A172 (cell line): ENCODE results near the gene GNGT2. TPM values are rescaled to one million over a fixed set of nuclear protein-coding genes. Genes with fewer than 3 reads are reported as not detected.

Experiments used
- DNase-seq: peaks from one replicate; pipeline ENCODE4 v3.0.0-alpha.2; 2015; ENCODE audit warnings: low spot score
- total RNA-seq: library from RNA; depleted of rRNA; stranded (reverse); fragments of >200 nt; shearing (Covaris generic); gene quantifications from 2 replicates; pipeline ENCODE4 v1.2.3, GENCODE V29; 2014

GNGT2 gene
- total RNA-seq, 1 experiment from 2014 or later = not detected

DNA sequence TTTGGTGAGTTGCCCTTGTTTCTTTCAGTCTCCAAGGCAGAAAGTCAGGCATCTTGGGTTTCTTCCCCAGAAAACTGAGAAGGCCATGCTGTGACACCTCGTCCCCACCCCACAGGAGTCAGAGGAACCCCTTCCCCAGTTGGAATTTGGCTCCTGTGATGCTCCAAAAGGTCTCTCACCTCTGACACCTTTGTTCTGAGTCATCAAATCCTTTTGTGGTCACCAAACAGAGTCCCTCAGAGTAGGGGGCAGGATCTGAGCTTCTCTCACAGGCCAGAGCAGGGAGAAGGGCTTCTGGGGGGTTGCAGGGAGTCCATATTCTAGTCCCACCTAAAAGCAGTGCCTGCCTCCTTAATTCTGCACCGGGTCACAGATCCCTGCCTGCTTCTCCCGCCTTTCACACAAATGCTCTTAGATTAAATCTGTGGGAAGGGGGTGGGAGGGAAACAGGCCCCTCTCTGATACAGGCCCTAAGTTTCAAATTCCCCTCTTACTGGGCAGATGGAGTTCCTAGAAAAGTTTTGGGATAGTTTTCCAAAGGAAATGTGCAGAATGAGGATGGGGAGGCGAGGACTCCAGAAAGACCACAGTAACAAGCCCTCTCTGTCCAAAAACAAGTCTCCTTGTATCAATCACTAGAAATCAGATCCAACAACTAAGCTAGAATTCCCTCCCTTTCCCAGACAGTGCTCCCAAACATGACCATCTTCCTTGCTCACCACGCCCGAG is 18.9 kb upstream of the GNGT2 start:
- DNase-seq = no peak

GRCh38 chr17:49227436-49228261 is 17.3 kb upstream of the GNGT2 start:
- DNase-seq = peak; percentile 78

DNA sequence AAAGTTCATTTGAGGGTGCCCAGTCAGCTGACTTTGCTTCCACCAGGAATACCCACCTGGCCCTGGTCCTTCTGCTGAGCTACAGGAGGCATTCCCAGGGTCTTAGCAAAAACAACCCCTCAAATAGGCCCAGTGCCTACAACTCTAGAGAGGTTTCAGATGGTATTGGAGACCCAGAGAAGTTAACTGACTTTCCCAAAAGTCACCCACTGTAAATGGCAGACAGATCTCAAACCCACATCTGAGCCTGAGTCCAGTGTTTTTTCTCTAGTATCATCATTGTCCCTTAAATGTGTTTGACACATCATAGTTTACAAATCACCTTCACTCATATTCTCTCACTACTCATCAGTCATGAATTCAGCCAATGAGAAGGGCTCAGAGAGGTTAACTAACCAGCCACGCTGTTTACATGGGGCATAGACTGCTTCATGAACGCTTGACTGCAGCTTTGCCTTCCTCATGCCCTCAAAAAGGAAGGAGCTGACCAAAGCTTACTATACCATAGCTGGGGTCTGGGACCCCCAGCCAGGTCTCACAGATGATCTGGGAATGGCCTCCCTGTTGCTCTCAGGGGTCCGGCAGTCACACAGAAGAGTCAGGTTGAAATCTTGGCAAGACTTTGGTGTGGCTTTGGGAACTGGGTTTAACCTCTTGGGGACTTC is 16.5 kb upstream of the GNGT2 start:
- no peak for DNase-seq

DNA sequence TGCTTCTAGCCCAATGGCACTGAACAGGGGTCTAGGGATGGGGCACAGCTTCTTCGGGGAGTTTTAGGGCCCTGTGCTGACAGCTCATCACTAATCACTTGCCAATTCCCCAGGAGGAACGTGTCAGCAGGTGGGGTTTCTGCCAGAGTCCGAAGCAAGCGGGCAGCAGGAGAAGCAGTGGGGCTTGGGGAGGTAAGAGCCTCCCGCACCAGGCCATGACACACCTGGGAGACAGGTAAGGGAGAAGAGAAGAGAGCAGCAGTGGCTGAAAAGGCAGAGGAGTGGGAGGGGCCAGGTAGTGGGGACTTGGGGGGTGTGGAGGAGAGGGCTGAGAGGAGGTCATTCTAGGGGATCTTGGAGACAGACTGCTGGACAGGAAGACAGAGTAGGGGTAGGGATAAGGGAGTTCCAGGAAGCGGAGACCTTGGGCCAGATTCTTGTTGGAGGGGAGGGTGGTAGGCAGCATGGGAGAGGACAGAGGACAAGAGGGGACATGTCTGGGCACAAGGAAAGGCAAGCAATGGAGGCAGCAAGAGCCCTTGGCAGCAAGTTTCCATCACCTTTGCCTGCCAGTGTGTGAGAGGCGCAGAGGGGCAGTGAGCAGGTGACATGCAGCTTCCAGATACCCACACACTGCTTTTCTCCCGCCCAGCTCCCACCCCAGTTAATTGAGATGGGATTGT is 15.3 kb upstream of the GNGT2 start:
- DNase-seq = no peak

- no peak for DNase-seq
Observed at GRCh38 chr17:49224997-49225337, 14.6 kb upstream of the GNGT2 start.

- no peak for DNase-seq
Observed at GRCh38 chr17:49224198-49224996, 14.0 kb upstream of the GNGT2 start.

DNA sequence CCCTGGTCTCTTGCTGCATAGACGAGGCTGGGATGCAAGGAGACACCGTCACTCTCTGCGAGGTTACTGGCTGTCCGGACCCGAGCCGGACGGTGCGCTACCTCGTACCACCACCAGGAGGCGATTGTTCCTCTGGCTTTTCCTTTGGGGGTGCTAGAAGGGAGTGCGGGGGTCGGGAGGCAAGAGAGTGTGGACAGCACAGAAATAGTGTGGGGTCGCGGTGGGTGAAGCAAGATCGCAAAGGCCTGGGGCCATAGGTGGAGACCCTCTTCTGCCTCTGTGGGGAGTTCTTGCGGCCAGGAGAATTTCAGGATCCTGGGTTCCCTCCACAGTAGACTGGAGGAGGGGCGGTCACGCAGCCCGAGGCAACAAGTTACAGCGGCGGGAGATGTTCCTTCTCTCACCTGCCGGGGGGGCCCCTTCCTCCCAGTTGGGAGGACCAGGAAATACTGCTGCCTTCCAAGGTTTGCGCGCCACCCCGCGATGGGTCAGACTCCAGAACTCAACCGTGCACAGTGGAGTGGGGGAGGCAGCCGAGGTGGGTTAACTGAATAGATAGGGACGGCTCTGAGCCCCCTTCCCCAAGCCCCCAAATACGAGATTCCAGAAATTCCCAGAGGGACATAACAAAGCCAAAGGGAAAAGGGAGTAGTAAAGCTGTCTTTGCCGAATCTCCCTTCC is 13.3 kb upstream of the GNGT2 start:
- no peak for DNase-seq

- DNase-seq = no peak
Observed at GRCh38 chr17:49223168-49223516, 12.8 kb upstream of the GNGT2 start.

GRCh38 chr17:49219987-49220386 is 9.6 kb upstream of the GNGT2 start:
- no peak for DNase-seq

DNA sequence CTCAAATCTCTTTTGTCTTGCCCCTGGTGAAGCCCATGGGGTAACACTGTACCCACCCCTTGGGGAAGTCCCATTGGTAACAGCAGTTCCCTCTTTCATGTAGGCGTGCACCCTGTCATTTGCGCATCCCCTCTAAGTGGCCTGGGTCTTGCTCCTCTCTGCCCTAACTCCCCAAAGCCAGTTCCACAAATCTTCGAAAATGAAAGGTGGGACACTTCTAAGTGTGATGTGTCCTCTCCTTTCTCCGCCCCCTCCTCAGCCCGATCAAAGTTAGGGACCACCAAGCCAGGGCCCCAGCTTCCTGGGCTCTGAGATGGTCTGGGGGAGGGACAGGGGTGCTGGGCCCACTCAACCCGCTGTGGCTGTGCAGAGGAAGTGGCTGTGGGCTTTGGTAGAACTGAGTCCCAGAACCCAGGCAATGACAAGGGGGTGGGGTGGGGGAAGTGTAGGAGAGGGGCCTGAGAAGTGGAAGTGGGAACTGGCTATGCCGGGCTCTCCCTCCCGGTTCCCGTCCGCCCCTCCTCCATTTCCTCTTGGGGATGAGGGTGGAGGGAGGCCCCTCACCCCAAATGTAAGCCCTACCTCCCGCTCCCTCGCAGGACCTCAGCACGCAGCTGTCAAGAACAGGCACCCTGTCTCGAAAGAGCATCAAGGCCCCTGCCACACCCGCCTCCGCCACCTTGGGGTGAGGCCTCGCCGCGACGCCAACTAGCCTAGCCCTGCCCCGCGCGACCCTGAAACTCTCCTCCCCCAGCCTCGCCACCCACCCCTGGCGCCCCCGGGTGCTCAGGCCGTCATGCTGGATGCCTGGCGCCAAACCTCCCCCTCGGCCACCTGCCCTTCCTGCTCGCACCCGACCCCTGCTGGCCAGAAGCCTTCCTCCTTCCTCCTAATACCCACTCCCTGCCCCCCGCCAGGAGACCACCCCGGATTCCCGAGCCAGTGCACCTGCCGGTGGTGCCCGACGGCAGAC is 8.9 kb upstream of the GNGT2 start:
- no peak for DNase-seq

- no peak for DNase-seq
Observed at GRCh38 chr17:49217651-49218413, 7.5 kb upstream of the GNGT2 start.

DNA sequence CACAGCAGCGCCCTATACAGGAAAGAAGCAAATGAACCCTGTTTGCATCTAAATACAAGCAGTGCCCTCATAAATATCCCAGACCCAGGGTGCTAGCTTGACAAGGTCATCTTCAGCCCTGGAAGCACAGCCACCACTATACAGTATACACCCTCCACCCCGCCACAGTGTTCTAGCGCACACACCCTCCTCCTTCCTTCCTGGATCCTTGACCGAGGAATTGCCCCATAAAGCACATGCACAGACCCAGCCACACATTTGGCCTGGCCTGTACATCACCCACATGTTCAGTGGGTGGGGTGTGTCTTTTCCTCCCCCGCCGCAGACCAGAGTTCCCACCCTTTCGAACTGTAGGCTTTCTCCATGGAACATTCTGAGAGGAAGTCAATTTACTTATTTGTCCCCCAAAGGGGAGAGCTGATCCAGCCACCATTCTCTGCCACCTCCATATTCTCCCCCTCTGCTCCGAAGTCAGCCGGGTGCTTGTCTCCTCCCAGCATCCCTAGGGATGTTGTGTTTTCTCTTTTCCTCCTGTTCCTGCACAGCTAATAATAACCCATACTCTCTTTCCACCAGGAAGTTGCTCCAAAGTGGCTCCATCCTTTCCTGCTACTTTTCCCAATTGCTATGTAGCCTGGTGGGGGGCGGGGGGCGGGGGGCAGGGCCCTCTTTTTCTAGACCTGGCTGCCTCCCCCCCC is 6.7 kb upstream of the GNGT2 start:
- DNase-seq = no peak

GRCh38 chr17:49216482-49216881 is 6.1 kb upstream of the GNGT2 start:
- DNase-seq = no peak

DNA sequence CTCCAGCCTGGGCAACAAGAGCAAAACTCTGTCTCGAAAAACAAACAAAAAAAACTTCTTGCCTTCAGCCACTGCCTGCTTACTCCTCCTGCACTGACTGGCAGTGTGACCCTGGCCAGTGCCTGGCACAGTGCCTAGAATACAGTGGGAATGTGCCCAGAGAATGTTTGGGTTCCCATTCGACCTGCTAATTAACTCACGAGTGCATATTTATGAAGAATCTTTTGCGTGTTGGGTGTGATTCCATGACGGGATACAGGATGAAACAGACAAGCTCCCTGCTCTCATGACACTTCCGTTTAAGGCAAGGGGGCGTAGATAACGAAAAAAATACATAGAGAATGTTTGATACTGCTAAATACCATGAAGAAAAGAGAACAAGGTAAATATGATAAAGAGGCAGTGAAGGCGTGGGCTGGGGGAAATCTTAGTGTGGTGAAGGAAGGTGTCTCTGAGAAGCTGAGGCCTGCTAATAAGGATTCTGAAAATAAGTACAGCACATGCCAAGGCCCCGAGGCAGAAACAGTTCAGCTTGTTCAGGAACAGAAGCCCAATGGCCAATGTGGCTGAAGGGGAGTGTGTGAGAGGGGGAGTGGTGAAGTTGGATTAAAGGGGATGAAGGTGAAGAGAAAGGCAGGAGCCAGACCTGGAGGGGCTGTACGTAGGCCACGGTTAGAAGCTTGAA is 4.4 kb upstream of the GNGT2 start:
- no peak for DNase-seq

GRCh38 chr17:49213847-49214246 is 3.5 kb upstream of the GNGT2 start:
- no peak for DNase-seq

DNA sequence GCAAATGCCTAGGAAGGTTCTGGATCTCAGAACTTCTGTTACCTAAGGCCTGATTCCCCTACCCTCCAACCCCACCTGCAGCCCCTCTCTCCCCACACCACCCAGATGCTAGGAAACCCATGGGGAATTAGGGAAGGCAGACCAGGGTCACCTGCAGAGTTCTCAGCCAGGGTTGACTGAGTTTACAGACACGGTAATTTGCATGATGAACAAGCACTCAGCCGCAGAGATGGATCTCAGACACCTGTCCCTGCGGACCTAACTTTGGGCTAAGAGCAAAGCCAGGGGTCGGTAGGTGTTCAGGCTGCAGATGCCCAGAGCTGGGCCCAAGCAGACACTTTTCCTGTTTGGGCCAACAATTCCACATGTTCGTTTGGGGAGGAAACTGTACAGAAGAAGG is 3.0 kb upstream of the GNGT2 start:
- no peak for DNase-seq

DNA sequence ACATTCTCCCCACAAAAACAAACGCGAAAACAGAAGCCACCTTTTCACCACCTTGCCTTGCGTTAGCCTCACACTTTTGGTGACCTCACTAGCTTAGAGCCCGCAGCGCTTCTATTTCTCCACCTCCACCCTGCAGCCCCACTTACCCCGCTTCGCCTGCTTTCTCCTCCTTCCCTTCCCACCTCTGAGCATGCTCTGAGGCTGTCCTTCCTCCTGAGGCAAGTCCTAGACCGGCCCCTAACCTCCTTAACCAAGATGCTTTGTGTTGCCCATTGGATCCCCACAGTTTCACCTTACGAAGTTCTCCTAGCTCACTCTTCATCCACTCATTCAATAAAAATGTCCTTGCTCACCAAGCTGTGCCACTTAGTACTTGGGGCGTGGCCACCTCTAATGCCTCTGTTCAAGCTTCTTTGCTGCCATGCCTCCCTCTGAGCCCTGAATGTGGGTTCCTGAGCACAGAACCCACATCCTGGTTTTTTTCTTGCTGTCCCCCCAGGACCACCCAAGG is 1.3 kb downstream of the GNGT2 start:
- DNase-seq = peak; percentile 41
